B cell (primary cell): ENCODE measurements around the gene ERGIC1. TPM values are rescaled to one million over a fixed set of nuclear protein-coding genes. Genes with fewer than 3 reads are reported as not detected.

Source experiments
- ATAC-seq: fragments of 200-7000 bp; cut with Tn5 transposase; one replicate; pipeline ENCODE4 v1.10.0; 2021; ENCODE audit warnings: low read depth, mild to moderate bottlenecking, moderate number of reproducible peaks, moderate library complexity
- CTCF ChIA-PET: fragments of 350-600 bp; sonication (Branson Sonifier 250); formaldehyde crosslinking; loops from one replicate; lab custom pipeline; 2021; ENCODE audit warnings: antibody characterized with exemption, inconsistent platforms; lab: Charles Lee
- POLR2A ChIA-PET: fragments of 350-600 bp; sonication (Branson Sonifier 250); formaldehyde crosslinking; loops from one replicate; lab custom pipeline; 2021; ENCODE audit warnings: antibody characterized with exemption; lab: Charles Lee
- DNase-seq: peaks from one replicate; pipeline ENCODE4 v3.0.0; 2013
- H2AFZ ChIP-seq: 2 replicates; pipeline ENCODE4 v1.6.1; 2012; ENCODE audit warnings: mild to moderate bottlenecking, low read depth, low read length; ENCODE audit not compliant: insufficient read depth, poor library complexity, severe bottlenecking
- H3K27ac ChIP-seq, 2 donors: 1 replicate in 1 of 2; 2 replicates in 1 of 2; pipeline ENCODE4 v1.5.1; 2012 to 2013; ENCODE audit warnings: low read length in 2 of 2, mild to moderate bottlenecking in 2 of 2, moderate library complexity in 1 of 2
- H3K27me3 ChIP-seq, 4 experiments: fragments of 200-600 bp in 1 of 4; sonication (generic) in 1 of 4; replicated peaks in 1 of 4; 1 replicate in 2 of 4; 2 replicates in 2 of 4; pipeline versions ENCODE4 v1.6.1 to v1.7.0; 2013 to 2016; ENCODE audit warnings: low read length in 3 of 4, mild to moderate bottlenecking in 2 of 4, mixed read lengths in 1 of 4, moderate library complexity in 1 of 4; ENCODE audit not compliant: insufficient read depth in 4 of 4, control insufficient read depth in 3 of 4; ENCODE audit errors: control extremely low read depth in 1 of 4
- H3K36me3 ChIP-seq, 2 experiments: replicated peaks in 1 of 2; 1 replicate in 1 of 2; 2 replicates in 1 of 2; pipeline versions ENCODE4 v1.6.1 to v1.7.1; 2013; ENCODE audit warnings: low read length in 1 of 2; ENCODE audit not compliant: insufficient read depth in 2 of 2, control insufficient read depth in 1 of 2; ENCODE audit errors: control extremely low read depth in 1 of 2, extremely low read depth in 1 of 2
- H3K4me1 ChIP-seq, 2 donors: fragments of 200-600 bp in 1 of 2; sonication (generic) in 1 of 2; 1 replicate in 1 of 2; 2 replicates in 1 of 2; pipeline versions ENCODE4 v1.5.1 to v1.6.1; 2013 to 2017; ENCODE audit warnings: low read length in 2 of 2; ENCODE audit not compliant: control insufficient read depth in 2 of 2, insufficient read depth in 2 of 2
- H3K4me2 ChIP-seq: replicated peaks from 2 replicates; pipeline ENCODE3; 2012; ENCODE audit warnings: mild to moderate bottlenecking, low read depth, low read length; ENCODE audit not compliant: poor library complexity, severe bottlenecking
- H3K4me3 ChIP-seq, 5 experiments: fragments of 200-600 bp in 1 of 5; sonication (generic) in 1 of 5; 1 replicate in 3 of 5; 2 replicates in 2 of 5; pipeline versions ENCODE4 v1.5.1 to v1.7.0; 2011 to 2016; ENCODE audit warnings: low read length in 4 of 5, mild to moderate bottlenecking in 4 of 5, low read depth in 2 of 5, control low read depth in 1 of 5, moderate library complexity in 1 of 5; ENCODE audit not compliant: insufficient read depth in 1 of 5; ENCODE audit errors: control extremely low read depth in 1 of 5, extremely low read depth in 1 of 5
- H3K79me2 ChIP-seq: fragments of 200-600 bp; sonication (generic); one replicate; pipeline ENCODE4 v1.6.0; 2016; ENCODE audit warnings: low read length; ENCODE audit not compliant: control insufficient read depth, insufficient read depth
- H3K9ac ChIP-seq: fragments of 200-600 bp; sonication (generic); 2 replicates; pipeline ENCODE4 v1.6.1; 2017; ENCODE audit warnings: mild to moderate bottlenecking, low read length, moderate library complexity
- H3K9me3 ChIP-seq, 3 donors: one replicate each; pipeline versions ENCODE4 v1.6.1 to v1.7.1; 2013; ENCODE audit warnings: low read length in 2 of 3; ENCODE audit not compliant: control insufficient read depth in 2 of 3, insufficient read depth in 1 of 3; ENCODE audit errors: control extremely low read depth in 1 of 3
- H4K20me1 ChIP-seq: 2 replicates; pipeline ENCODE4 v1.6.0; 2012; ENCODE audit warnings: mild to moderate bottlenecking, low read length; ENCODE audit not compliant: insufficient read depth, control insufficient read depth, poor library complexity, severe bottlenecking
- H3K27ac Mint-ChIP-seq: one replicate; pipeline ENCODE4 v1.8.0; 2021; ENCODE audit warnings: mixed read lengths
- H3K27me3 Mint-ChIP-seq: one replicate; pipeline ENCODE4 v1.8.0; 2021; ENCODE audit warnings: mixed read lengths
- H3K4me1 Mint-ChIP-seq: one replicate; pipeline ENCODE4 v1.8.0; 2021; ENCODE audit warnings: mixed read lengths
- H3K4me3 Mint-ChIP-seq: one replicate; pipeline ENCODE4 v1.8.0; 2021; ENCODE audit warnings: mixed read lengths
- H3K9me3 Mint-ChIP-seq: one replicate; pipeline ENCODE4 v1.8.0; 2022; ENCODE audit warnings: mixed read lengths; ENCODE audit not compliant: insufficient read depth
- EZH2 ChIP-seq: IDR thresholded peaks from 2 replicates; pipeline ENCODE4 v1.6.1; 2012; ENCODE audit warnings: borderline replicate concordance, low read depth, mild to moderate bottlenecking, moderate library complexity, low read length; ENCODE audit not compliant: insufficient read depth, poor library complexity, severe bottlenecking
- whole genome bisulfite sequencing: methylation state at CpG from one replicate; pipeline ENCODE4 v1.1.5; 2013; ENCODE audit warnings: missing lambda C conversion rate; ENCODE audit not compliant: insufficient coverage; 5-methylcytosine and 5-hydroxymethylcytosine counted together
- intact Hi-C: fragments of 100-400 bp; cut with micrococcal nuclease; formaldehyde crosslinking; loops from one replicate; pipeline ENCODE4 v1.10.0; 2022
- polyA plus RNA-seq: library from polyadenylated mRNA; depleted of rRNA; stranded (reverse); fragments of >200 nt; gene quantifications from 2 replicates; pipeline ENCODE4 v1.2.3, GENCODE V29; 2012
- total RNA-seq, 2 donors: library from RNA; stranded (reverse); fragments of 120-200 nt in 1 of 2; gene quantifications; 1 replicate in 1 of 2; 2 replicates in 1 of 2; pipeline versions ENCODE4 v1.2.3 to v1.2.4, GENCODE V29; 2013 to 2022
- TF ChIP-seq, protein P1 (sequence below): fragments of 200-600 bp; IDR thresholded peaks from one replicate; pipeline ENCODE4 v1.8.0; 2022; ENCODE audit warnings: antibody characterized with exemption, mild to moderate bottlenecking

The ERGIC1 gene
- total and polyA plus RNA-seq, 2 donors (not counting 1 experiment from before 2014, with no cell fraction given) = 86.3 to 140 TPM

- DNase-seq = no peak
- WGBS = 86% methylated on average over 12 of the region's 13 CpGs
- CTCF ChIA-PET = no interaction called here
Measured at GRCh38 chr5:172795318-172795977, 38.6 kb upstream of the ERGIC1 start.

DNA sequence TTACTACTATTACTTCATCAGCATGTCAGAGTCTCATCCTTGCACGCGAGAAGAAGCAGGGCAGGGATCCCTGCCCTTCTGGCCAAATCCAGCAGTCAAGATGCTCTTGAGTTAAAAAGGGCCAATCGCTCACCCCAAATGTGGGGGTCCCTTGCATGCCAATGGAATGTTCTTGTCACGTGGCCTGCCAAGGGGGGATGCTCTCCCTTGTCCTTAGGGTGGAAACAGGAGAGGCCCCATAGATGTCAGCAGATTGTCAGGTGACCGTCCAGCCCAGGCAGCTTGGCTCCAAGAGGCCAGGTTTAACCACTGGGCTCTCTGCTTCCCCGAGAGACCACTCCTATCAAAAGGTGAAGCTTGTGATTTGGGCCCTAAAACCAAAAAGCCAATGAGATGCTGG lies 37.7 kb upstream of the ERGIC1 start:
- Histone ChIP-seq H3K27me3 (no peaks in the 10 kb centered on the region), H3K27ac (no peak overlapping the region), H4K20me1 (no peaks in the 10 kb centered on the region), H3K79me2 (no peaks in the 10 kb centered on the region), H3K9me3 (peaks cover 0 to 18% (median 2%) of the 10 kb centered on the region in 3 donors), H3K4me3 (no peak overlapping the region), H3K4me2 (no peak overlapping the region), H2AFZ (no peak overlapping the region), H3K9ac (no peak overlapping the region), H3K4me1 (peaks cover 0 to 10% of the 10 kb centered on the region in 2 donors), H3K36me3 (no peaks in the 10 kb centered on the region)
- Mint-ChIP-seq H3K27me3 (no peaks in the 10 kb centered on the region), H3K4me1 (peaks cover 7% of the 10 kb centered on the region), H3K27ac (no peak overlapping the region), H3K4me3 (no peak overlapping the region), H3K9me3 (no peaks in the 10 kb centered on the region)
- ATAC-seq (no peak), DNase-seq (no peak)
- intact Hi-C loops = no loop called here
- ChIA-PET POLR2A (interaction anchor here (0.6 kb wide), 1 partner anchor 12 kb away, joined by 8 read pairs; no protein-coding TSS in a partner anchor), CTCF (no interaction called here)
- 96% methylated on average over 5 of the region's 6 CpGs for WGBS
- TF ChIP-seq EZH2 = no peak
- TF ChIP-seq, protein P1, sequence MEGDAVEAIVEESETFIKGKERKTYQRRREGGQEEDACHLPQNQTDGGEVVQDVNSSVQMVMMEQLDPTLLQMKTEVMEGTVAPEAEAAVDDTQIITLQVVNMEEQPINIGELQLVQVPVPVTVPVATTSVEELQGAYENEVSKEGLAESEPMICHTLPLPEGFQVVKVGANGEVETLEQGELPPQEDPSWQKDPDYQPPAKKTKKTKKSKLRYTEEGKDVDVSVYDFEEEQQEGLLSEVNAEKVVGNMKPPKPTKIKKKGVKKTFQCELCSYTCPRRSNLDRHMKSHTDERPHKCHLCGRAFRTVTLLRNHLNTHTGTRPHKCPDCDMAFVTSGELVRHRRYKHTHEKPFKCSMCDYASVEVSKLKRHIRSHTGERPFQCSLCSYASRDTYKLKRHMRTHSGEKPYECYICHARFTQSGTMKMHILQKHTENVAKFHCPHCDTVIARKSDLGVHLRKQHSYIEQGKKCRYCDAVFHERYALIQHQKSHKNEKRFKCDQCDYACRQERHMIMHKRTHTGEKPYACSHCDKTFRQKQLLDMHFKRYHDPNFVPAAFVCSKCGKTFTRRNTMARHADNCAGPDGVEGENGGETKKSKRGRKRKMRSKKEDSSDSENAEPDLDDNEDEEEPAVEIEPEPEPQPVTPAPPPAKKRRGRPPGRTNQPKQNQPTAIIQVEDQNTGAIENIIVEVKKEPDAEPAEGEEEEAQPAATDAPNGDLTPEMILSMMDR = no peak

More at GRCh38 chr5:172795318-172795977, 38.6 kb upstream of the ERGIC1 start:
- Histone ChIP-seq H3K4me2 (no peak overlapping the region), H2AFZ (no peak overlapping the region), H3K4me1 (peaks cover 0 to 10% of the 10 kb centered on the region in 2 donors), H3K27me3 (no peaks in the 10 kb centered on the region), H3K27ac (no peak overlapping the region), H3K9ac (no peak overlapping the region), H3K4me3 (no peak overlapping the region), H3K79me2 (no peaks in the 10 kb centered on the region), H3K9me3 (peaks cover 0 to 18% (median 2%) of the 10 kb centered on the region in 3 donors), H3K36me3 (no peaks in the 10 kb centered on the region), H4K20me1 (no peaks in the 10 kb centered on the region)
- no peaks in the 10 kb centered on the region for H3K27me3 Mint-ChIP-seq
- intact Hi-C loops = no loop called here
- ATAC-seq = no peak
- H3K9me3 Mint-ChIP-seq = no peaks in the 10 kb centered on the region
- H3K4me3 Mint-ChIP-seq = no peak overlapping the region
- H3K27ac Mint-ChIP-seq = no peak overlapping the region
- POLR2A ChIA-PET = no interaction called here
- no peak for TF ChIP-seq EZH2
- TF ChIP-seq, protein P1 = no peak
- peaks cover 7% of the 10 kb centered on the region for H3K4me1 Mint-ChIP-seq
